Activated CD8-positive, alpha-beta memory T cell treated with anti-CD3 and anti-CD28 coated beads for 24 hours (primary cell): ENCODE data around the gene KRABD2.
"Not testable (repeated sequence)": the region's sequence is repeated elsewhere in the genome, so short reads cannot be mapped to it uniquely, and the experiment has no call there.

Experiments used
- DNase-seq: peaks from one replicate; pipeline ENCODE4 v3.0.0-alpha.2; 2020

The KRABD2 gene

GRCh38 chr17:8357910-8358309 lies 18.6 kb downstream of the KRABD2 start:
- no peak for DNase-seq

GRCh38 chr17:8354236-8354635 lies 22.3 kb downstream of the KRABD2 start:
- DNase-seq, result no peak

GRCh38 chr17:8353736-8354135 lies 22.8 kb downstream of the KRABD2 start:
- DNase-seq, result no peak

- DNase-seq, result no peak
These were observed 26.2 kb downstream of the KRABD2 start for GRCh38 chr17:8350339-8350738.

- not testable (repeated sequence) for DNase-seq
These were observed 29.5 kb downstream of the KRABD2 start for GRCh38 chr17:8347001-8347400.

- no peak for DNase-seq
These were observed 30.4 kb downstream of the KRABD2 start for GRCh38 chr17:8345951-8346665.

GRCh38 chr17:8345052-8345690 lies 31.3 kb downstream of the KRABD2 start:
- no peak for DNase-seq

- no peak for DNase-seq
These were observed 35.0 kb downstream of the KRABD2 start for GRCh38 chr17:8341456-8341855.

GRCh38 chr17:8339540-8339939 lies 37.0 kb downstream of the KRABD2 start, which contains the start of gene ODF4:
Gene ODF4 (plus strand): TSS chr17:8339840. CDS start chr17:8340052, 212 bp downstream.
- no peak for DNase-seq

- no peak for DNase-seq
These were observed 37.8 kb downstream of the KRABD2 start for GRCh38 chr17:8338753-8339140.

- no peak for DNase-seq
These were observed 38.4 kb downstream of the KRABD2 start for GRCh38 chr17:8337802-8338752.

- DNase-seq, result no peak
These were observed 43.2 kb downstream of the KRABD2 start for GRCh38 chr17:8333281-8333680.

GRCh38 chr17:8332688-8333087 lies 43.8 kb downstream of the KRABD2 start:
- no peak for DNase-seq

- DNase-seq, result no peak
These were observed 44.4 kb downstream of the KRABD2 start for GRCh38 chr17:8332128-8332527.

- no peak for DNase-seq
These were observed 49.2 kb downstream of the KRABD2 start for GRCh38 chr17:8327303-8327649.
